ENCODE results near the gene ARHGAP6. TPM values are rescaled to one million over a fixed set of nuclear protein-coding genes. Genes with fewer than 3 reads are reported as not detected.

The ARHGAP6 gene
- total and polyA plus RNA-seq, 2 of the 13 experiments (the other 11 are each of a cell fraction or from before 2014, with no cell fraction given): 0.11 TPM; not detected in 1

DNA sequence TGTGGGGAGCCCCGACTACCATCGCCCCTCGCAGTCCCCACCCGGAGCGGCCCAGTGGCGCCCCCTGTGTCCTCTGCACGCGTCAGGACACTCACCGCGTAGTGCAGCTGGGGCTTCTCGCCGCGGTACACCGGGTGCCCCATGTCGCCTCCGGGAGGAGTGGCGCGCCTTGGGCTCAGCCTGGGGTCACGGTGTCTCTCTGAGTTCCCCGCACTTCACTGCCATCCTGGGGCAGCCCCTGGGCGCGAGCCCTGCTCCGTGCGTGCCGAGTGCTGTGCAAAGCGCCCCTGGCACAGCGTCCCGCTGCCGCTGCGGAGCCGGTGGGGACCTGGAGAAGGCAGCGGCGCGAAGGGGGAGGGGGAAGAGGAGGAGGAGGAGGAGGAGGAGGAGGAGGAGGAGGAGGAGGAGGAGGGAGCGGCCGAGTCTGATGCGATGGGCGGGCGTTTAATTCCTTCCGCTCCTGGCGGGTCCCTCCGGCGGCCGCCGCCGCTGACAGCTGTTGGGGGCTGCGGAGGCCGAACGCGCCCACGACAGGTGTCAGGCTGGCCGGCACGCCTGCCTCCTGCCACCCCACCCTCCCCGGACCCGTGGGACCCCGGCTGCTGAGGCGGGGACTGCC lies 238.2 kb downstream of the ARHGAP6 start:
- no peaks in the 10 kb centered on the region for H3K79me2 ChIP-seq (ENCODE audit: insufficient read depth, low read length)
- no peaks in the 10 kb centered on the region for H3K9me3 ChIP-seq (ENCODE audit: low read length)
- DNase-seq (ENCODE audit: low spot score) (no peak), FAIRE-seq (no peak), ATAC-seq (no peak)
- in situ Hi-C loops (cut with HindIII; ENCODE audit: extremely low pct_ligation_motif_present, low pct_unique_long_range_greater_than_20kb) (no loop called here), intact Hi-C loops (cut with micrococcal nuclease; ENCODE audit: unreplicated experiment) (no loop called here)
- CTCF ChIA-PET (ENCODE audit: low intra/inter-chr PET ratio, low total read pairs): no interaction called here
- POLR2A ChIA-PET: no interaction called here
- no peaks in the 10 kb centered on the region for H3K27me3 ChIP-seq (ENCODE audit: control insufficient read depth in 1 of 2, insufficient read depth in 2 of 2, low read length in 2 of 2)
- H3K4me2 ChIP-seq (ENCODE audit: low read depth, low read length): no peak overlapping the region
- 96% methylated on average over 22 of the region's 57 CpGs for WGBS (ENCODE audit: low lambda C conversion rate)
- no peaks in the 10 kb centered on the region for H4K20me1 ChIP-seq (ENCODE audit: insufficient read depth, low read length)
- H3K36me3 ChIP-seq (replicated peaks in 1 of 2; ENCODE audit: control insufficient read depth in 1 of 2, insufficient read depth in 2 of 2, low read length in 2 of 2): no peaks in the 10 kb centered on the region
- BruUV-seq (replicated peaks): no TSS peak
- no peak overlapping the region for H3K9ac ChIP-seq (ENCODE audit: insufficient read depth, low read depth, low read length)
- TF ChIP-seq ZNF782 (CRISPR knock-in tag; IDR thresholded peaks at IDR 0.05; ENCODE audit: borderline replicate concordance) (no peak), HDAC1 (CRISPR knock-in tag; IDR thresholded peaks at IDR 0.05) (no peak), ZNF350 (CRISPR knock-in tag; IDR thresholded peaks at IDR 0.05; ENCODE audit: borderline replicate concordance, low read depth) (no peak), CENPX (CRISPR knock-in tag; IDR thresholded peaks at IDR 0.05) (no peak), JUN (CRISPR knock-in tag; IDR thresholded peaks at IDR 0.05) (no peak), ZNF343 (CRISPR knock-in tag; IDR thresholded peaks at IDR 0.05) (no peak), TGIF2 (CRISPR knock-in tag; IDR thresholded peaks at IDR 0.05) (no peak), DNMT3B (CRISPR knock-in tag; conservative IDR thresholded peaks at IDR 0.05) (no peak), ETV5 (CRISPR knock-in tag; IDR thresholded peaks at IDR 0.05; ENCODE audit: borderline replicate concordance) (no peak), ISL2 (CRISPR knock-in tag; IDR thresholded peaks at IDR 0.05) (no peak), ZNF12 (CRISPR knock-in tag; IDR thresholded peaks at IDR 0.05) (no peak), ZNF33B (CRISPR knock-in tag; IDR thresholded peaks at IDR 0.05) (no peak), ESRRA (CRISPR knock-in tag; IDR thresholded peaks at IDR 0.05; ENCODE audit: low read depth) (no peak), ZNF597 (CRISPR knock-in tag; IDR thresholded peaks at IDR 0.05) (no peak), HES4 (CRISPR knock-in tag; IDR thresholded peaks at IDR 0.05; ENCODE audit: borderline replicate concordance) (no peak), CREB3 (CRISPR knock-in tag; IDR thresholded peaks at IDR 0.05) (no peak)
- no peaks in the 10 kb centered on the region for H3K4me1 ChIP-seq (ENCODE audit: insufficient read depth, low read length)
- H2AFZ ChIP-seq (ENCODE audit: low read length): no peak overlapping the region
- H3K4me3 ChIP-seq (replicated peaks in 1 of 3; ENCODE audit: insufficient read depth in 1 of 3, low read depth in 2 of 3, low read length in 3 of 3): no peak overlapping the region
- H3K27ac ChIP-seq (ENCODE audit: extremely low read length, insufficient read depth, low read length): no peak overlapping the region

Data from HepG2 (cell line).